SU-DHL-6 (cell line): ENCODE measurements around the gene RMND5B.

Source experiments
- H2AFZ ChIP-seq: fragments of 200-600 bp; sonication (generic); 2 replicates; pipeline ENCODE4 v1.6.1; 2014; ENCODE audit warnings: low read depth, mild to moderate bottlenecking, moderate library complexity, mixed read lengths, antibody characterized with exemption, low read length; ENCODE audit not compliant: severe bottlenecking
- H3F3A ChIP-seq: fragments of 200-600 bp; shearing (Covaris generic); 2 replicates; pipeline ENCODE4 v1.6.0; 2016; ENCODE audit warnings: antibody characterized with exemption, mild to moderate bottlenecking; ENCODE audit not compliant: insufficient read depth
- H3K27ac ChIP-seq: fragments of 200-600 bp; sonication (generic); 2 replicates; pipeline ENCODE4 v1.5.1; 2016; ENCODE audit warnings: low read depth, mild to moderate bottlenecking, low read length, moderate library complexity, mixed read lengths
- H3K27me3 ChIP-seq: fragments of 200-600 bp; sonication (generic), shearing (Covaris generic); 2 replicates; pipeline ENCODE4 v1.6.0; 2014; ENCODE audit warnings: mild to moderate bottlenecking, low read length
- H3K36me3 ChIP-seq: fragments of 200-600 bp; sonication (generic); 2 replicates; pipeline ENCODE4 v1.6.1; 2014; ENCODE audit warnings: mild to moderate bottlenecking, low read length, mixed read lengths
- H3K4me2 ChIP-seq: fragments of 300-600, 200-600 bp; shearing (Covaris generic), sonication (generic); 2 replicates; pipeline ENCODE4 v1.6.0; 2014; ENCODE audit warnings: low read length, low read depth, mild to moderate bottlenecking; ENCODE audit not compliant: poor library complexity, severe bottlenecking
- H3K4me3 ChIP-seq: fragments of 200-600 bp; sonication (generic); 2 replicates; pipeline ENCODE4 v1.5.1; 2014; ENCODE audit warnings: antibody characterized with exemption, low read length, mild to moderate bottlenecking, mixed read lengths; ENCODE audit not compliant: insufficient read depth, poor library complexity, severe bottlenecking
- H3K79me2 ChIP-seq: fragments of 200-600 bp; sonication (generic); 2 replicates; pipeline ENCODE4 v1.6.1; 2014; ENCODE audit warnings: mild to moderate bottlenecking, low read length, moderate library complexity; ENCODE audit not compliant: insufficient read depth
- H3K9ac ChIP-seq: fragments of 200-600 bp; sonication (generic); 2 replicates; pipeline ENCODE4 v1.7.0; 2014; ENCODE audit warnings: mild to moderate bottlenecking, low read length
- H3K9me2 ChIP-seq: fragments of 200-600 bp; sonication (generic); replicated peaks from 2 replicates; pipeline ENCODE4 v1.6.1; 2014; ENCODE audit warnings: low read length; ENCODE audit not compliant: insufficient read depth
- H3K9me3 ChIP-seq: fragments of 200-600 bp; sonication (generic); 2 replicates; pipeline ENCODE4 v1.6.1; 2014; ENCODE audit warnings: low read length, mixed read lengths; ENCODE audit not compliant: insufficient read depth
- H4K20me1 ChIP-seq: fragments of 200-600 bp; sonication (generic); 2 replicates; pipeline ENCODE4 v1.6.1; 2014; ENCODE audit warnings: low read depth, mild to moderate bottlenecking, antibody characterized with exemption, low read length, moderate library complexity, mixed read lengths
- CTCF ChIP-seq: fragments of 200-600 bp; sonication (generic); IDR thresholded peaks from one replicate; pipeline ENCODE4 v1.5.1; 2017; ENCODE audit warnings: antibody characterized with exemption, mild to moderate bottlenecking, low read length, moderate library complexity; ENCODE audit not compliant: insufficient read depth, poor library complexity, severe bottlenecking
- EZH2phosphoT487 ChIP-seq: fragments of 200-600 bp; sonication (generic), shearing (Covaris generic); conservative IDR thresholded peaks from 2 replicates; pipeline ENCODE4 v1.6.1; 2018; ENCODE audit warnings: mild to moderate bottlenecking, antibody characterized with exemption, low read length, moderate library complexity, mixed read lengths

The RMND5B gene

GRCh38 chr5:178198706-178199105, 67.9 kb downstream of the RMND5B start:
- no peaks in the 10 kb centered on the region for H3K36me3 ChIP-seq
- H3K9me3 ChIP-seq, result no peaks in the 10 kb centered on the region
- H3K9ac ChIP-seq, result no peak overlapping the region
- TF ChIP-seq EZH2phosphoT487 (no peak), CTCF (no peak)
- no peak overlapping the region for H3K27ac ChIP-seq
- H3K27me3 ChIP-seq, result no peaks in the 10 kb centered on the region
- no peaks in the 10 kb centered on the region for H3K9me2 ChIP-seq
- H3K4me2 ChIP-seq, result no peak overlapping the region
- H3K4me3 ChIP-seq, result no peak overlapping the region
- no peak overlapping the region for H2AFZ ChIP-seq
- H3K79me2 ChIP-seq, result peaks cover 2% of the 10 kb centered on the region
- no peaks in the 10 kb centered on the region for H3F3A ChIP-seq
- no peaks in the 10 kb centered on the region for H4K20me1 ChIP-seq

GRCh38 chr5:178199581-178200434, 69.0 kb downstream of the RMND5B start:
- TF ChIP-seq CTCF (no peak), EZH2phosphoT487 (no peak)
- Histone ChIP-seq H3K9me3 (no peaks in the 10 kb centered on the region), H3K79me2 (peaks cover 10% of the 10 kb centered on the region), H3K36me3 (no peaks in the 10 kb centered on the region), H3K27ac (no peak overlapping the region), H3K9me2 (no peaks in the 10 kb centered on the region), H3K4me3 (no peak overlapping the region), H2AFZ (no peak overlapping the region), H4K20me1 (no peaks in the 10 kb centered on the region), H3F3A (no peaks in the 10 kb centered on the region), H3K27me3 (no peaks in the 10 kb centered on the region), H3K4me2 (no peak overlapping the region), H3K9ac (no peak overlapping the region)
